Small intestine (tissue), 7 donors: ENCODE data around the gene ANAPC4. TPM values are rescaled to one million over a fixed set of nuclear protein-coding genes. Genes with fewer than 3 reads are reported as not detected.

ENCODE experiments used
- DNase-seq, 2 donors: peaks; one replicate each; pipeline versions ENCODE4 v3.0.0 to v3.0.0-alpha.2; 2013
- FAIRE-seq: peaks from 2 replicates; lab custom pipeline; 2012; peaks lifted over from hg19 to GRCh38; lab: Jason Lieb, UNC
- H3K27ac ChIP-seq, 3 donors: one replicate each; pipeline ENCODE4 v1.5.1; 2013; ENCODE audit warnings: low read length in 2 of 3, mild to moderate bottlenecking in 2 of 3, control low read depth in 1 of 3, inconsistent platforms in 1 of 3, low read depth in 1 of 3, moderate library complexity in 1 of 3
- H3K27me3 ChIP-seq, 3 donors: one replicate each; pipeline ENCODE4 v1.6.1; 2013; ENCODE audit warnings: low read length in 3 of 3, inconsistent platforms in 1 of 3; ENCODE audit not compliant: control insufficient read depth in 3 of 3, insufficient read depth in 3 of 3
- H3K36me3 ChIP-seq, 3 donors: one replicate each; pipeline ENCODE4 v1.6.1; 2013; ENCODE audit warnings: low read length in 3 of 3, inconsistent platforms in 1 of 3, low read depth in 1 of 3, mild to moderate bottlenecking in 1 of 3, moderate library complexity in 1 of 3; ENCODE audit not compliant: control insufficient read depth in 3 of 3, insufficient read depth in 2 of 3
- H3K4me1 ChIP-seq, 3 donors: one replicate each; pipeline ENCODE4 v1.6.1; 2013; ENCODE audit warnings: low read length in 2 of 3, inconsistent platforms in 1 of 3, low read depth in 1 of 3, mild to moderate bottlenecking in 1 of 3, moderate library complexity in 1 of 3; ENCODE audit not compliant: control insufficient read depth in 3 of 3, insufficient read depth in 2 of 3
- H3K4me3 ChIP-seq, 3 donors: one replicate each; pipeline ENCODE4 v1.5.1; 2013; ENCODE audit warnings: low read length in 3 of 3, control low read depth in 1 of 3, inconsistent platforms in 1 of 3, low read depth in 1 of 3, mild to moderate bottlenecking in 1 of 3, moderate library complexity in 1 of 3
- H3K9me3 ChIP-seq, 2 donors: one replicate each; pipeline ENCODE4 v1.6.1; 2013; ENCODE audit warnings: low read depth in 1 of 2, low read length in 1 of 2; ENCODE audit not compliant: control insufficient read depth in 2 of 2, insufficient read depth in 1 of 2
- WGBS, 3 donors: extraction: QIAGEN DNeasy Blood & Tissue Kit; methylation state at CpG; one replicate each; pipeline ENCODE4 v1.1.7; 2013; 5-methylcytosine and 5-hydroxymethylcytosine counted together
- polyA plus RNA-seq, 4 donors: library from polyadenylated mRNA; stranded (reverse) in 3 of 4; unstranded in 1 of 4; fragments of 200-250 nt in 3 of 4; fragments of 120-200 nt in 1 of 4; gene quantifications; one replicate each; pipeline versions ENCODE4 v1.2.1 to v1.2.3, GENCODE V29; 2013
- donor health status: healthy with polysubstance abuse.
- donor health status: control.
- donor health status: control.
- donor health status: Bipolar disorder and iron deficiency.
- donor health status: healthy.

Gene ANAPC4
- polyA plus RNA-seq, 4 donors, result 15.8 to 37.8 (median 20.8) TPM

GRCh38 chr4:25386926-25387325 is 9.9 kb downstream of the ANAPC4 start:
- DNase-seq, result no peak
- Histone ChIP-seq H3K27ac (no peak overlapping the region), H3K36me3 (peaks cover 2 to 19% (median 10%) of the 10 kb centered on the region in 3 donors), H3K4me3 (no peak overlapping the region), H3K4me1 (no peaks in the 10 kb centered on the region), H3K9me3 (no peaks in the 10 kb centered on the region), H3K27me3 (no peaks in the 10 kb centered on the region)
- no peak for FAIRE-seq
- 94 to 97% (median 94%) methylated on average over 2 of the region's 2 CpGs for WGBS, 3 donors

- H3K4me1 ChIP-seq, result no peaks in the 10 kb centered on the region
- DNase-seq (no peak), FAIRE-seq (no peak)
- H3K4me3 ChIP-seq, result no peak overlapping the region
- no peaks in the 10 kb centered on the region for H3K27me3 ChIP-seq
- peaks cover 22 to 38% (median 23%) of the 10 kb centered on the region in 3 donors for H3K36me3 ChIP-seq
- H3K27ac ChIP-seq, result no peak overlapping the region
- peaks cover 0 to 4% of the 10 kb centered on the region in 2 donors for H3K9me3 ChIP-seq
- 96 to 98% (median 98%) methylated on average over 3 of the region's 3 CpGs for WGBS, 3 donors
Observed at GRCh38 chr4:25397305-25397704, 20.2 kb downstream of the ANAPC4 start.

GRCh38 chr4:25399510-25399909 is 22.4 kb downstream of the ANAPC4 start:
- H3K36me3 ChIP-seq, result peaks cover 20 to 31% (median 22%) of the 10 kb centered on the region in 3 donors
- 87 to 97% (median 94%) methylated on average over 4 of the region's 4 CpGs for WGBS, 3 donors
- no peak for FAIRE-seq

GRCh38 chr4:25401066-25401465 is 24.0 kb downstream of the ANAPC4 start:
- Histone ChIP-seq H3K27me3 (no peaks in the 10 kb centered on the region), H3K4me1 (no peaks in the 10 kb centered on the region), H3K36me3 (peaks cover 15 to 24% (median 16%) of the 10 kb centered on the region in 3 donors), H3K4me3 (no peak overlapping the region), H3K9me3 (peaks cover 0 to 4% of the 10 kb centered on the region in 2 donors), H3K27ac (no peak overlapping the region)
- DNase-seq, result no peak
- FAIRE-seq, result no peak
- WGBS, 3 donors, result 70 to 76% (median 72%) methylated on average over 3 of the region's 3 CpGs

More at GRCh38 chr4:25399510-25399909, 22.4 kb downstream of the ANAPC4 start:
- no peak overlapping the region for H3K4me3 ChIP-seq
- H3K27me3 ChIP-seq, result no peaks in the 10 kb centered on the region
- peaks cover 0 to 4% of the 10 kb centered on the region in 2 donors for H3K9me3 ChIP-seq
- no peak for DNase-seq
- no peaks in the 10 kb centered on the region for H3K4me1 ChIP-seq
- H3K27ac ChIP-seq, result no peak overlapping the region

- FAIRE-seq, result no peak
- WGBS, 3 donors, result 93 to 96% (median 95%) methylated on average over 1 of the region's 1 CpG
- H3K36me3 ChIP-seq, result peaks cover 8 to 24% (median 15%) of the 10 kb centered on the region in 3 donors
Observed at GRCh38 chr4:25402521-25402920, 25.5 kb downstream of the ANAPC4 start.

GRCh38 chr4:25403699-25404098 is 26.6 kb downstream of the ANAPC4 start:
- H3K36me3 ChIP-seq, result peaks cover 5 to 24% (median 15%) of the 10 kb centered on the region in 3 donors
- FAIRE-seq, result no peak

More at GRCh38 chr4:25402521-25402920, 25.5 kb downstream of the ANAPC4 start:
- H3K27ac ChIP-seq, result no peak overlapping the region
- H3K9me3 ChIP-seq, result no peaks in the 10 kb centered on the region
- no peaks in the 10 kb centered on the region for H3K27me3 ChIP-seq
- no peaks in the 10 kb centered on the region for H3K4me1 ChIP-seq
- H3K4me3 ChIP-seq, result no peak overlapping the region
- no peak for DNase-seq

GRCh38 chr4:25405453-25405852 is 28.4 kb downstream of the ANAPC4 start:
- Histone ChIP-seq H3K27ac (no peak overlapping the region), H3K9me3 (no peaks in the 10 kb centered on the region), H3K4me3 (no peak overlapping the region), H3K36me3 (peaks cover 6 to 21% (median 17%) of the 10 kb centered on the region in 3 donors), H3K27me3 (no peaks in the 10 kb centered on the region), H3K4me1 (no peaks in the 10 kb centered on the region)
- FAIRE-seq (no peak), DNase-seq (no peak)
- 77 to 87% (median 79%) methylated on average over 2 of the region's 2 CpGs for WGBS, 3 donors

More at GRCh38 chr4:25403699-25404098, 26.6 kb downstream of the ANAPC4 start:
- H3K9me3 ChIP-seq, result no peaks in the 10 kb centered on the region
- no peaks in the 10 kb centered on the region for H3K27me3 ChIP-seq
- H3K4me1 ChIP-seq, result no peaks in the 10 kb centered on the region
- no peak overlapping the region for H3K27ac ChIP-seq
- DNase-seq, result no peak
- H3K4me3 ChIP-seq, result no peak overlapping the region

- no peak for FAIRE-seq
Observed at GRCh38 chr4:25406081-25406692, 29.1 kb downstream of the ANAPC4 start.

More at GRCh38 chr4:25406081-25406692, 29.1 kb downstream of the ANAPC4 start:
- Histone ChIP-seq H3K27me3 (no peaks in the 10 kb centered on the region), H3K36me3 (peaks cover 7 to 18% (median 13%) of the 10 kb centered on the region in 3 donors), H3K4me3 (no peak overlapping the region), H3K27ac (no peak overlapping the region), H3K4me1 (no peaks in the 10 kb centered on the region), H3K9me3 (no peaks in the 10 kb centered on the region)
- DNase-seq, result no peak
- WGBS, 3 donors, result 87 to 93% (median 93%) methylated on average over 5 of the region's 5 CpGs
